ENCODE measurements around the gene EIF2D.

EIF2D gene

DNA sequence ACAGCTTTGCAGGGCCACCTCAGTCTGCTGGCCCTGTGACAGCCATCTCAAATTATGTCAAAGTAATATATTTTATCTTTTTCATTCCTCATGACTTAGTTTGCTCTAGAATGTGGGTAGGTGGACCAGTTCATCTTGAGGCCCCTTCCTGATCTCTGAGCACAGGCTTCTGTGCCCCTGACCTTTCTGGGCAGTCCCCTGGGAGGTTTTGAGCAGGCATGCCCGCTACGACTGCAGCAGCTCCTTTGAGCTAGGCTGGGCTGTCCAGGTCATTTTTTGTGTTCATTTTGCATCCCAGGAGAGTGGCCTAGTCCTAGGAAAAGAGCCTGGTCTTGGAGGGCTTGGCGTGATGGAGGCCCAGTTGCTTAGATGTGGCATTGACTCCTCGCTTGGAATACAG, 42.7 kb downstream of the EIF2D start:
- ATAC-seq, result peak; percentile 42
- no peak for DNase-seq

GRCh38 chr1:206568779-206569352, 43.4 kb downstream of the EIF2D start:
- peak; percentile 19 for ATAC-seq
- no peak for DNase-seq

DNA sequence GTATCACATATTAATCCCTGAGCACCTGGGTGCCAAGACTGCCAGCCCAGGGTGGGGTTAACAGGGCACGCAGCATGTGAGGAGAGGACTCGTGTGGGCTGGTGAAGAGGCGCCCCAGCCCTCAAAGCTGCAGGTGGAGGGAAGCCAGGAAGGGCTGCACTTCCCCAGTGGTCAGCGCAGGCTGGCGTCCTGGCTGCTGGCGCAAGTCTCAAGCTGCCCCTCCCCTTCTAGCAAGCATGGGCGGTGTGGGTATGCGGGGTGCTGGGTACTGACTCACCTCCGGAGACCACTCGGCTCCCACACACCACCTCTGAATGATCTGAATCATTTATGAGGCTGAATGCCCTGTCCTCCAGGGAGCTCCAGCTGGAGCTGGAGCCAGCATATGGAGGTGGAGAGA, 44.0 kb downstream of the EIF2D start:
- ATAC-seq (peak; percentile 67), DNase-seq (no peak)

GRCh38 chr1:206566999-206567398, 45.3 kb downstream of the EIF2D start:
- no peak for DNase-seq
- no peak for ATAC-seq

- ATAC-seq (no peak), DNase-seq (no peak)
These were observed 46.3 kb downstream of the EIF2D start for GRCh38 chr1:206565995-206566394.

- ATAC-seq (no peak), DNase-seq (no peak)
These were observed 48.7 kb downstream of the EIF2D start for GRCh38 chr1:206563367-206564207.

- ATAC-seq (no peak), DNase-seq (peak; percentile 57)
These were observed 52.1 kb downstream of the EIF2D start for GRCh38 chr1:206560007-206560716.

DNA sequence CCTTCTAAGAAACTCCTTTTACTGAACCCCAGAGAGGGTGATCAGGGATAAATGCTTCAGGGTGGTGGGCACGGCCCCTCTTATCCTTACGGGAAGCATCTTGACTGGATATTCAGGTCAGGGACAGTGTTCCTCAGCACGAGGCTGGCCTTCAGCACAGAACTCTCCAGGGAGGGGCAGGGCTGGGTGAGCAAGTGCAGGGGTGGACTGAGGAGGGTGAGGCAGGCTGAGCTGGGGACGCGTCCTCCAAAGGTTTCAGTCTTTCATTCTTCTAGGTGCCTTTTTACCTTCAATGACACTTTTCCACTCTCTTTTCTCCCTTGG, 52.6 kb downstream of the EIF2D start:
- DNase-seq (peak; percentile 48), ATAC-seq (no peak)

- no peak for ATAC-seq
- DNase-seq, result peak; percentile 24
These were observed 53.2 kb downstream of the EIF2D start for GRCh38 chr1:206558794-206559671.

GRCh38 chr1:206557636-206558473, 54.4 kb downstream of the EIF2D start:
- DNase-seq, result peak; percentile 42
- ATAC-seq, result no peak

DNA sequence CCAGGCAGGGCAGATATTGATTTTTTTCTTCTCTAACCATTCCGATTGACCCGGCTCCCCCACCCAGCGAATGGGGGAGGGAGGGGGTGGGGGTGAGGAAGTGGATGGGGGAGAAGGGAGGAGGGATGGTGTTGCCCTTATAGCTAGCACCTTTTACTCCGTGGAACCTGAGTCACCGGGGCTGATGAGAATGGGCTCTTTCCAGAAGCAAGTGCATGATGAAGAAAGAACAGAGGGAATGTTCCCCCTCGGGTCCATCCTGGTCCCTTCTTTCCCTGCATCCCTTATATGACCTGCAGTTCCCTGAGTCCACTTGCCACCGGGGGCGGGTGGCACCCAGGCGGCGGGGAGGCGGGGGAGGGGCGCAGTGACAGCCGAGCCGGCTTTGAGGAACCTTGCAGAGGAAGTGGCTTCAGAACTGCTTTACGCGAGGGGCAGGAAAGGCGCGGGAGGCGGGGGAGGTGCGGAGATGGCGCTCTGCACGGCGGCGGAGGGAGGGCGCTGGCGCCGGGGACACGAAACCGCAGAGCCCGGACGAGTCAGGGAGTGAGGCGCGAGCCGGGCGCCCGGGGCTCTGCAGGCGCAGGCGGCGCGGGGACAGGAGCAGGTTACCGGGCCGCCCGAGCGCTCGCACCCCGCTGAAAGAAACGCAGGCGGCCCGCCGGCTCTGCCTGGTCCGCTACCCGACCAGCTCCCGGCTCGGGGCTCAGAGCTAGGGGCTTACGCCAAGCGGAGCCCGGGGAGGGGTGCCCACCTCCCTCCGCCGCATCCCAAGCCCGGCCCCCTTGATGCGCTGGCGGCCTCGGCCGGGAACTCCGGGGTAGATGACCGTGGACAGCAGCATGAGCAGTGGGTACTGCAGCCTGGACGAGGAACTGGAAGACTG, 55.3 kb downstream of the EIF2D start:
- peak; percentile 92 for DNase-seq
- peak; percentile 65 for ATAC-seq

GRCh38 chr1:206556047-206556749, 56.1 kb downstream of the EIF2D start:
- DNase-seq (no peak), ATAC-seq (peak; percentile 48)

DNA sequence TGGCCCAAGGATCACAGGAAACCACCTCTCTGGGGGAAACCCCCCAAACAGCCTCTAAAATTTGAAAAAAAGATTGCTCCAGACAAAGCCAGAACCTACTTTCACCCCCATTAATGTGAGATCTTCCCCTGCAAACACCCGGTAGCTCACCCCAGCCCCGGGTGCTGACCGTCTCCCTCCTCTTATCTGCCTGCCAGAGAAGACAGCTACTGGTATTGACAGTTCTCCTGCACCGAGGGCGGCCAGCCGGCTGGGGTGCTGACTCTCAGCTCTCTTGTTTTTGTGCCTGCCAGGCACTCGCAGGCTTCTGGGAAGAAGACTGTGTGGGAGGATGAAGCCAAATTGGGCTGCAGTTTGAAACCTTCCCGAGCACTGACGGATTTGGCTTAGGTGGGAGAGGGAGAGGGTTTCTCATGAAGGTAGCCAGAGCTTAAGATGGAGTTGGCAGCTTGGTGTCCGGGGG, 56.8 kb downstream of the EIF2D start:
- DNase-seq (peak; percentile 62), ATAC-seq (no peak)

DNA sequence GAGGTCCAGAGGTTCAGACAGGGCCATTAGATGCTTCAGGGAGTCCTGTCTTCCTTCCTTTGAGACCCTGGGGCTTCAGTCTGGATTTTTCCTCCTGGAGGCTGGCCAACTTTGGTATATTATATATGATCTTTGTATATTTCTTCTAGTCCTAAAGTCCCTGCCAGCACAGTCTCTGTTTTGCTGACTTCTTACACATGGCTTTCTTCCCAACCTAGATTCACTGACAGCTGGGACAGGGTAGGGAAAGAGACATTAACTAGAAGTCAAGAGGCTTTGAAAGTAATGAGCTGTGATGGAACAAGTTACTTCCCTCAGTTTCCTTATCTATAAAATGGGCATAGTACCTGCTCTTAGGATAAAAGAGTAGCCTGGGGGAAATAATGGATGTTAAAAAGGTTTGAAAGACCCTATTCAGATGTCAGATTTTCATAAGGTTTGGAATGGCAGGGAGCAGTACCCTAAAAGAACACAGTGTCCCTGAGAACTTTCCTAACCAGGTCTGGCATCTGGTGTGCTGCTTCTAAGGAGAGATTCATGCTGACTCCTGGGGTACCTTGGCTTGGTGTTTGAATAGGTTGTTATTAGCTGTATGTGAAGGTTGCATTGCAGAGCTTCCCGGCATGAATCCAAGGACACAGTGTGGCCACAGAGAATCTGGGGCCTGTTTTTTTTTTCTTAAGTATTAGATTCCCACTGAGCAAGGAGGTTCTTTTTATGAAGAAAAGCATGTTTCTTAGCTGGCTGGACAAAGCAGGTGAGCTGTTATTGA, 57.4 kb downstream of the EIF2D start:
- ATAC-seq, result no peak
- no peak for DNase-seq

- DNase-seq (no peak), ATAC-seq (no peak)
These were observed 58.1 kb downstream of the EIF2D start for GRCh38 chr1:206554211-206554610.

GRCh38 chr1:206551986-206552326, 60.3 kb downstream of the EIF2D start:
- ATAC-seq (peak; percentile 88), DNase-seq (peak; percentile 70)

- no peak for ATAC-seq
- no peak for DNase-seq
These were observed 60.8 kb downstream of the EIF2D start for GRCh38 chr1:206551296-206551985.

GRCh38 chr1:206550446-206550845, 61.8 kb downstream of the EIF2D start:
- DNase-seq, result no peak
- ATAC-seq, result no peak

All from stimulated activated naive CD8-positive, alpha-beta T cell treated with anti-CD3 and anti-CD28 coated beads, Interleukin-15, Interleukin-2, amounts not matched to agents 100 U/mL and 50 U/mL, for 24 hours (primary cell).